Posterior vena cava (tissue), 2 donors: Measurements from ENCODE around the gene SUPT5H. TPM values are rescaled to one million over a fixed set of nuclear protein-coding genes. Genes with fewer than 3 reads are reported as not detected.
A peak's percentile ranks its signal among the peaks of the same experiment; 100 is the strongest.

Experiments
- DNase-seq: peaks from one replicate; pipeline ENCODE4 v3.0.0-alpha.2; 2020; ENCODE audit warnings: low spot score
- intact Hi-C, 2 donors: fragments of 100-400 bp; cut with DNase I; formaldehyde crosslinking; loops; one replicate each; pipeline versions ENCODE4 v1.14.1 to v1.14.2; 2022 to 2023
- total RNA-seq, 2 donors: library from RNA; stranded (reverse); fragmentation: NEBNext Ultra II Directional; extraction: Animal tissue kit (Norgen Biotek cat#: 25700); gene quantifications; one replicate each; pipeline ENCODE4 v1.2.1, GENCODE V29; 2021
- donor health status: DM: yes; HTN: yes; CAD: no.
- donor health status: DM: yes; HTN: yes; CAD: no.

The SUPT5H gene
- total RNA-seq, 2 donors from 2014 or later = 67.0 to 74.9 TPM

DNA sequence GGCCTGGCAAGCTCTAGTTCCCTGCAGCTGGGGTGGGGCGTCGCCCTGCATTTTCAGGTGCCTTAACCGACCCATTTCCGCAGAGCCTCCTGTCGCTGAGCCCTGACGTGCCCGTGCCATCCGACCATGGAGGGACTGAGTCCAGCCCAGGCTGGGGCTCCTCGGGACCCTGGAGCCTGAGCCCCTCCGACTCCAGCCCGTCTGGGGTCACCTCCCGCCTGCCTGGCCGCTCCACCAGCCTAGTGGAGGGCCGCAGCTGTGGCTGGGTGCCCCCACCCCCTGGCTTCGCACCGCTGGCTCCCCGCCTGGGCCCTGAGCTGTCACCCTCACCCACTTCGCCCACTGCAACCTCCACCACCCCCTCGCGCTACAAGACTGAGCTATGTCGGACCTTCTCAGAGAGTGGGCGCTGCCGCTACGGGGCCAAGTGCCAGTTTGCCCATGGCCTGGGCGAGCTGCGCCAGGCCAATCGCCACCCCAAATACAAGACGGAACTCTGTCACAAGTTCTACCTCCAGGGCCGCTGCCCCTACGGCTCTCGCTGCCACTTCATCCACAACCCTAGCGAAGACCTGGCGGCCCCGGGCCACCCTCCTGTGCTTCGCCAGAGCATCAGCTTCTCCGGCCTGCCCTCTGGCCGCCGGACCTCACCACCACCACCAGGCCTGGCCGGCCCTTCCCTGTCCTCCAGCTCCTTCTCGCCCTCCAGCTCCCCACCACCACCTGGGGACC is 37.6 kb upstream of the SUPT5H start:
- intact Hi-C loops = no loop called here
- DNase-seq = peak; percentile 92

DNA sequence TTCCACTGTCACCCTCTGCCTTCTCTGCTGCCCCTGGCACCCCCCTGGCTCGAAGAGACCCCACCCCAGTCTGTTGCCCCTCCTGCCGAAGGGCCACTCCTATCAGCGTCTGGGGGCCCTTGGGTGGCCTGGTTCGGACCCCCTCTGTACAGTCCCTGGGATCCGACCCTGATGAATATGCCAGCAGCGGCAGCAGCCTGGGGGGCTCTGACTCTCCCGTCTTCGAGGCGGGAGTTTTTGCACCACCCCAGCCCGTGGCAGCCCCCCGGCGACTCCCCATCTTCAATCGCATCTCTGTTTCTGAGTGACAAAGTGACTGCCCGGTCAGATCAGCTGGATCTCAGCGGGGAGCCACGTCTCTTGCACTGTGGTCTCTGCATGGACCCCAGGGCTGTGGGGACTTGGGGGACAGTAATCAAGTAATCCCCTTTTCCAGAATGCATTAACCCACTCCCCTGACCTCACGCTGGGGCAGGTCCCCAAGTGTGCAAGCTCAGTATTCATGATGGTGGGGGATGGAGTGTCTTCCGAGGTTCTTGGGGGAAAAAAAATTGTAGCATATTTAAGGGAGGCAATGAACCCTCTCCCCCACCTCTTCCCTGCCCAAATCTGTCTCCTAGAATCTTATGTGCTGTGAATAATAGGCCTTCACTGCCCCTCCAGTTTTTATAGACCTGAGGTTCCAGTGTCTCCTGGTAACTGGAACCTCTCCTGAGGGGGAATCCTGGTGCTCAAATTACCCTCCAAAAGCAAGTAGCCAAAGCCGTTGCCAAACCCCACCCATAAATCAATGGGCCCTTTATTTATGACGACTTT is 36.8 kb upstream of the SUPT5H start:
- DNase-seq = no peak
- intact Hi-C loops = no loop called here

DNA sequence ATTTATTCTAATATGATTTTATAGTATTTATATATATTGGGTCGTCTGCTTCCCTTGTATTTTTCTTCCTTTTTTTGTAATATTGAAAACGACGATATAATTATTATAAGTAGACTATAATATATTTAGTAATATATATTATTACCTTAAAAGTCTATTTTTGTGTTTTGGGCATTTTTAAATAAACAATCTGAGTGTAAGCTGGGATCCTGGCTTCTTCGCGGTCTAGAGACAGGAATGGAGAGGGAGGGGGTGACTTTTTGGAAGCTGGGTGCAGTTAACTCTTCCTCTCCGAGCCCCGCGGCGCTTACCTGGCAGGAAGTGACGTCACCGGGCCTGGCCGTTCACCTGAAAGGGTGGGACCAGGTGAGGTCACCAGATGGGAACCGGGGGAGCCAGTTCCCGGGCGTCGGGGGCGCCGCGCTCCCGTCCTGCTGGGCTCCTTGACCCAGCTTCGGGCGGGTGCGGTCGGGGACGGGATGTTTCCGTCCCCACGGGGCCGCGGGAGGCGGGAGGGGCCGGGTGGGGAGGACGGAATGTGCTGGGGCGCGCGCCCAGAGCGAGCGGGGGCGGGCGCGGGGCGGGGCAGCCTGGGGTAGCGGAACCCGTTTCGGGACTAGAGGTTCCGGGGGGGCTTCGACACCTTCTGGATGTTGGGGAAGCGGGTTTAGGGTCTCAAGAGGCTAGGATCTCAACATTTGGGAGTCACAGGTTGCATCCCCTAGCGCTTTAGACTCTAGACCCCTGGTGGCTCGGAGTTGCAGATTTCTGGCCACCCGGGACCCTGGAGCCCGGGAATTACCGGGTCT is 36.0 kb upstream of the SUPT5H start:
- intact Hi-C loops = no loop called here
- peak; percentile 97 for DNase-seq

DNA sequence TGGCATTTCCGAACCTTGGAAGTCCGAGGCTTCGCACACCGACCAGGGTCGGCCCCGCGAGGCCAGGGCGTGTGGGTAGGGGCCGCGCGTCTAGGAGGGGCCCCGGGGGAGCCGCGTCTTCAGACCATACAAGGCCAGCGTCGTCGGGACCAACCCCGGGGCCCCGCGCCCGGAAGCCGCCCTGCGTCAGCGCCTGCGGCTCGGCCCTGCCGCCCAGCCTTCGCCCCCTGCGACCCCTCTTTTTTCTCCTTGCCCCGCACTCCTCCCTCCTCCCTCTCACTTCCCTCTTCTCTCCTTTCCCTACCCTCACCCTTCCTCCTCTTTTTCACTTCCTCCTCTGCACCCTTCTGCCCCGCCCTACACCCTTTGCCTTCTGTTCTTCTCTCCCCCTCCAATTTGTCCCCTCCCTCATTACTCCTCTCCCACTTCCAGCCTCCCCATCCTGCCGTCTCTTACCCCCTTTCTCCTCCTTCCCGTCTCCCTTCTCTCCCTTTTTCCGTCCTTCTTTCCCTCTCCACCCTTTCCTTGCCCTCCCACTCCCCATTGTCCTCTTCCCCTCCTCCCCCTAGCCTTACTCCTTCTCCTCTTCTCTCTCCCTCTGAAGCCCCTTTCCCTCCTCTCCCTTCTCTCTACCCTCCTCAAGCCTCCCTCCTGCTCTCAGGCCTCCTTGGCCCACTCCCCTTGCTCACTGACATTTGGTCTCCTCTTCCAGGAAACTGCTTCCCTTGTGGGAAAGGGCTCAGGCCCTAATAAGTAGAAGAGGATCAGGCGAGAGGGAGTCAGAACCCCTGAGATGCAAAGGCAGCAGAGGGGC is 35.2 kb upstream of the SUPT5H start:
- DNase-seq = peak; percentile 97
- intact Hi-C loops = no loop called here

DNA sequence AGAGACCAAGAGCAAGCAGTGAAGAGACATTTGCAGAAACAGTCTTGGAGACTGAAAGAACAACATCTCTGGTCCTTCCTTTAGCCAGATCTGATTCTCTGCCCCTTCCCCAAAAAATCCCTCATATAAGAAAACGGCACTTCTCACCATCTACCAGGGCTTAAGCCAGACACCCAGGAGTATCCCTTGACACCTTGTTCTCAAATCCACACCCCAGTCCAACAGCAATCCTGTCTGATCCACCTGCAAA is 34.6 kb upstream of the SUPT5H start:
- intact Hi-C loops = no loop called here
- DNase-seq = no peak

DNA sequence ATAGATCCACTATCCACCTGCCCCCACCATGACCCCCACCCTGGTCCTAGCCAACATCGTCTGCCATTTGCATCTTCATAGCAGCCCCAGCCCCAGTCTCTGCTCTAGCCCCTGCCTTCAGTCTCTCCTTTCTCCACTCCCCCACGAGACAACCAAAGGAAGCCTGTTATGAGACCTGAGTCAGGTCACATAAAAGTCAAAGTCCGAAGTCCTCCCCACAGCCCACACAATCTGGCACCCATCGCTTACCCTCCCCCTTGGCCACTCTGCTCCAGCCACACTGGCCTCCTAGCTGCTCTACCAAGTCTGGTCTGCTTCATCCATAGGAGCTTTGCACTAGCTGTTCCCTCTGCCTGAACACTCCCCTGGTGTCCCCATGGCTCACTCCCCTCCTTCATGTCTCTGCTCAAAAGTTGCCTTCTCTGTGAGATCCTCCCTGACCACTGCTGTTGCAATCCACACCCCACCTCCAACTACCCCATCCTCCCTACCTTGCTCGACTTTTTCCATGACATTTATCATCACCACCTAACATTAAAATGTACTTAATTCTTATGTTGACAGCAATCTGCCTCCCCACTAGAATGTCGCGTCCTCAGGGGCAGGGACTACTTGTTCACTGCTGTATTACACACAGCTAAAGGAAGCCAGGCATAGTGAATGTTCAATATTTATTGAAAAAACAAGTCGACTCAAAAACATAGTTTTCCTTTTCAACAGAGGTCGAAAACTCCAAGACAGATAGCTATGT is 34.1 kb upstream of the SUPT5H start:
- intact Hi-C loops = no loop called here

DNA sequence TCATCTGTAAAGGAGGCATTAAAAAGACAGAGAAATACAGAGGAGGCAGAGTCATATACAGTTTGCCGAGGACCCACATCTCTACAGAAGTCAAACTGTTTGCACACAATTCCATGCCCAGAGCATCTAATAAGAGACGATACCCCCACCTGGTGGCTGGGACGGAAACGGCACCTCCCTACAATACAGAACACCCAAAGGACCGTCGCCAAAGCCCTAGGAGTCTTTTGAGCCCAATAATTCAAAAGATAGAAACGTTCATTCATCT is 33.6 kb upstream of the SUPT5H start:
- DNase-seq = peak; percentile 97

More for the DNA sequence above, 34.1 kb upstream of the SUPT5H start:
- peak; percentile 93 for DNase-seq

DNA sequence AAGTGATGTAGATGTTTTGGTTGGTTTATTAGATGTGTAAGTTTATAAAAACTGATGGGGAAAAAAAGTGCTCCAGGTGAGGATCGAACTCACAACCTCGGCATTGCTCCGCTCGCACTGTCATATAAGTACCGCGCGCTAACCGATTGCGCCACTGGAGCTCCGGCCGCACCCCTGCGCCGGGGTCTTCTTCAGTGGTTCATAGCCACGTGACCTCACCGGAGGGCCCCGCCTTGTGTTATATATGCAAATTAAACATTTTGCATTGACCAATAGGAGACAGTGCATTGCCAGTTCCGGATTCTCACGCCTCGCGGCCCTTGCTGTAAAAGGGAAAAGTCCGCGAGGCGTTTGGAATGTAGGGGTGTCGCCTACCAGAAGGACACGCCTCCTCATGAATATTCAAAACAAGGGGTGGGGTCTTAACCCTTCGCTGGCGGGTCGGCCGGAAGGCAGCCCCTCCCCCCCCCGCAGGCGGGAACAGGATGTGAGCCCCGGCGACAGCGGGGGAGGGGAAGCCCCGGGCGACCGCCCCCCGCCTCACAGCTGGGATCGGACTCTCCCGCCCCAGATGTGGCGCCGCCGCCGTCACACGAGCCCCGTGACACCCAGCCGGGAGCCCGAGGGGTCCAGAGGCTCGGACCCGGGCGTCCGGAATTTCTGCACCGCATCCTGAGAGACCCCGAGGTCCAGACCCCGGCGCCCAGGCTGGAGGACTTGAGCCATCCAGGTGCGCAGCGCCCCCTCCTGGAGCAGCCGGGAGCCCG is 33.1 kb upstream of the SUPT5H start, which contains the start of gene PLEKHG2:
Gene PLEKHG2 (plus strand): TSS at position 570 of the 767 bp plus-strand sequence. CDS start 1,418 bp downstream, outside the sequence.
- DNase-seq = peak; percentile 99
- intact Hi-C loops = no loop called here

More for the DNA sequence above, 33.6 kb upstream of the SUPT5H start:
- intact Hi-C loops = no loop called here

DNA sequence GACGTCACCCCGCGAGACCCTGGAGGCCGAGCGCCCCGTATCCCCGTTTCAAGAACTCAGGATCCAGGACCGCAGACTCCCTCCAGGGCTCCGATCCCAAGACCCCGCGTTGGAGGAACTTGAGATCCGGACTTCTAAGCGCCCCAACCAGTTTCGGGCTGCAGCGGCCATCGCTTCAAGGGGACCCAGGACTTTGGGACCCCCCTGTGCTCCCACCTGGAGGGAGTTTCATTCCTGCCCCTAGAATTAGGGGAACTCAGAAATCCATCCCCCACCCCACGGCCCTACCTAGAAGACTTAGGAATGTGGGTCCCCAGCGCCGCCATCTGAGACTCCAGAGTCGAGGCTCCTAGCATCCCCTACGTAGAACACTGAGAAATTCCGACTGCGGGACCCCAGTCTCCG is 32.5 kb upstream of the SUPT5H start:
- intact Hi-C loops = no loop called here
- DNase-seq = no peak

DNA sequence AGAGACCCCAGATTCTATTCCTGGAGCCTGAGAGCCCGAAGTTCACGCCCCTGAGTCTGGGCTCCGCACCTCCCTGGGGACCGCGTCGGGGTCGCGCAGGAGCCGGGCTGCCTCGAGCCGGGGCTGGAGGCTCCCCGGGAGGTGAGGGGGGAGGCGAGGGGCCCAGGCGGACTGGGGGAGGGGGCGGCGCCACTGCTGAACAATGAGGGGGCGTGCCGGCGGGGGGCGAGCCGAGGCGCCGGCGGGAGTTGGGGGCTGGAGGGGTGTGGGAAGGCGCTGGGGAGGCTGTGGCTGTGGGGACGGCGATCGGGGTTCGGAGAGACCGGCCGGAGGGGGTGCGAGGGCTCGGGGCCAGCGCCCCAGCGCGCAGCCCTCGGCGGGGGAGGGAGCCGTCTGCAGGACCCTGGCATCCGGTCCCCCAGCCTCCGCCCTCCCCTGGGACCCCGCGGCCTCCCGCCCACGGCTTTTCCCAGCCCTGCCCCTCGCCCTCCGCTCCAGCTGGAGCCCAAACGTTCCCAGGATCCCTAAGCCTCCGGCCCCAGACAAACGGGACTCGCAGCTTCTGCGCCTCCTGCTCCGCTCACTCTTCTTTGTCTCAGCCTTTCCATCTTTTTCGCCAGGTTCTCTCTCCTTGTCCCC is 32.0 kb upstream of the SUPT5H start:
- intact Hi-C loops = no loop called here

DNA sequence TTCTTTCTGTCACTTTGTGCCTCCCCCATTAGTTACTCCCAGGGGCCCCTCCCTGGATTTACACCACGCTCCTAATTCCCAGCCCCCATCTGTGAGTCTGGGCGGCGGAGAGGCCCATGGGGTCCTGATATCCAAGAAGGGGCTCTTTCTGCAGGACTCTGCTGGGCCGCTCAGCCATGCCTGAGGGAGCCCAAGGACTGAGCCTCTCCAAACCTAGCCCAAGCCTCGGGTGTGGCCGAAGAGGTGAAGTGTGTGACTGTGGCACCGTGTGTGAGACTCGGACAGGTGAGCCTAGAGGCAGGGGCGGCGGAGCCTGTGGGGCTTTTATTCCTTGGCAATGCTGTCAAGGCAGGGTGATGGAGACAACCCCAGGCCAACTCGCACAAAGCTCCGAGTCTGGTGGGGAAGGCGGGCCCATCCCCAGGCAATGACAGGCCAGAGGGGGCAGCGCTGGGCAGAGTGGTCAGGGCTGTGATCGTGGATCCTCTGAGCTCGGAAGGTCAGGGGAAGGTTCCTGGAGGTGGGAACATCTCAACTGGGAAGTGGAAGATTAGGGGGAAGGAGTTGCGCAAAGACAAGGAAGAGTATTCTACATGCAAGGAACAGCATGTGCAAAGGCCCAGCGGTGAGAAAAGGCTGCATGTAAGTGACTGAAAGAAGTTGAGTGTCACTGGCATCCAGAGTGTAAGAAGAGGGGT is 31.3 kb upstream of the SUPT5H start:
- intact Hi-C loops = no loop called here

More for the DNA sequence above, 32.0 kb upstream of the SUPT5H start:
- DNase-seq = peak; percentile 92

DNA sequence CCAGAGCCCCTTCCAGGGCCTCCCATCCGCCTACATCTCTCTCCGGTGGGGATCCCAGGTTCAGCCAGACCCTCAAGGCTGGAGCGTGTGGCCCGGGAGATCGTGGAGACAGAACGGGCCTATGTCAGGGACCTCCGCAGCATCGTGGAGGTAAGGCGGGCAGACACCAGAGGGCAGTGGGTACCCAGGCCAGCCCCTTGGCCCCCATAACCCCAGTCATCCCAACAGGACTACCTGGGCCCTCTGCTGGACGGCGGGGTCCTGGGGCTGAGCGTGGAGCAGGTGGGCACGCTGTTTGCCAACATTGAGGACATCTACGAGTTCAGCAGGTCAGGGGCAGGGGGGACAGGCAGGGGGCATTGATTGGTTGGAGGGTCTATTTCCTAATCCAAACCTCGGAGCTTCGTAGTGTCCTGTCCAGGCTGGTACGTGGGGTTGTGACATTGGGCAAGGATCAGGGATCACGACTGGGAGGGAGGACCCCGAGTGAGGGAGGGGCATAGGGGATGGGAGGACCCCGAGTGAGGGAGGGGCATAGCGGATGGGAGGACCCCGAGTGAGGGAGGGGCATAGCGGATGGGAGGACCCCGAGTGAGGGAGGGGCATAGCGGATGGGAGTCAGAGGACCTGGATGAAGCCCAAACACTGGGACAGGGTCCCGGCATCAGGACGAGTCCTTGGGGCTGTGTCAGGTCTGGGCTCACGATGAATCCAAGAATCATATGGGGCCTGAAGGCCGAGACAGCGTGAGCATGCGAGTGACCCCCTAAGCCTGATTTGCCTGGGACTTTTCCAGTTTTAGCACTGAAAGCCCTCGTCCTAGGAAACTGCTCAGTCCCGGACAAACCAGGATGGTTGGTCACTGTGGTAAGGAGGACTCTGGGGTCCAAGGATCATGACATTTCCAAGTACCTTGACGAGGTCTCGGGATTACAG is 30.0 kb upstream of the SUPT5H start:
- peak; percentile 84 for DNase-seq
- intact Hi-C loops = no loop called here

More for the DNA sequence above, 31.3 kb upstream of the SUPT5H start:
- peak; percentile 89 for DNase-seq

DNA sequence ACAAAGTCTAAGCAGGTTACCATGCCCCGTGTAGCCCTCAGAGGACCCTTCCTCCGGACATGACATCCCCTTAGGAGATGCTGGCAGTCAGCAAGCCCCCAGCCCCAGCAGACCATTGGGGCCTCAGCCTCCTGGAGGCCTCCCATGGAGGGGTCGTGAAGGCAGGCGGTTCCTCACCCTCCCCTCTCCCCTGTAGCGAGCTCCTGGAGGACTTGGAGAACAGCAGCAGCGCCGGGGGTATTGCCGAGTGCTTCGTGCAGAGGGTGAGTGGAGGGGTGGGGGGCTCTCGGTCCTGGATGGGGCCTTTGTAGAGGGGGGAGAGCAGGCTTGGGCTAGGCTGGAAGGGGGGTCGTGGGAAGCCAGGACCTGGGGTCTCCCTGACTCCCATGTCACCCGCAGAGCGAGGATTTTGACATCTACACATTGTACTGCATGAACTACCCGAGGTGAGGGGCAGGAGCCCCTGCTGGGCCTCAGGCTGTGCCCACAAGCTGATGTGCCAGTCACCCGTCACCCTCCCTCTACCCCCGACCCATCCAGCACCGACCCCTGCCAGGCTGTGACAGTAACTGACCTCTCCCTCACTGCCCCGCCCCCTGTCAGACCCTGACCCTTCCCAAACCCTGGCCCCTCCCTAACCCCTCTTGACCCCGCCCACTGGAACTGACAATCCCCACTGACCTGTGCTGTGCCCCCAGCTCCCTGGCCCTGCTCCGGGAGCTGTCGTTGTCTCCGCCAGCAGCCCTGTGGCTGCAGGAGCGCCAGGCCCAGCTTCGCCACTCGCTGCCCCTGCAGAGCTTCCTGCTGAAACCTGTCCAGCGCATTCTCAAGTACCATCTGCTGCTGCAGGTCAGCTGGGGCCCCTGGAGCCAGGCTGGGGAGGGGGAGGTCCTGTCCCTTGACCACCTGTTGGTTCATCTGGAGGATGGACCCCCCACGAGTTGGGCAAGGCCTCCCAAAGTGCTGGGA is 28.9 kb upstream of the SUPT5H start:
- intact Hi-C loops = no loop called here
- DNase-seq = no peak

DNA sequence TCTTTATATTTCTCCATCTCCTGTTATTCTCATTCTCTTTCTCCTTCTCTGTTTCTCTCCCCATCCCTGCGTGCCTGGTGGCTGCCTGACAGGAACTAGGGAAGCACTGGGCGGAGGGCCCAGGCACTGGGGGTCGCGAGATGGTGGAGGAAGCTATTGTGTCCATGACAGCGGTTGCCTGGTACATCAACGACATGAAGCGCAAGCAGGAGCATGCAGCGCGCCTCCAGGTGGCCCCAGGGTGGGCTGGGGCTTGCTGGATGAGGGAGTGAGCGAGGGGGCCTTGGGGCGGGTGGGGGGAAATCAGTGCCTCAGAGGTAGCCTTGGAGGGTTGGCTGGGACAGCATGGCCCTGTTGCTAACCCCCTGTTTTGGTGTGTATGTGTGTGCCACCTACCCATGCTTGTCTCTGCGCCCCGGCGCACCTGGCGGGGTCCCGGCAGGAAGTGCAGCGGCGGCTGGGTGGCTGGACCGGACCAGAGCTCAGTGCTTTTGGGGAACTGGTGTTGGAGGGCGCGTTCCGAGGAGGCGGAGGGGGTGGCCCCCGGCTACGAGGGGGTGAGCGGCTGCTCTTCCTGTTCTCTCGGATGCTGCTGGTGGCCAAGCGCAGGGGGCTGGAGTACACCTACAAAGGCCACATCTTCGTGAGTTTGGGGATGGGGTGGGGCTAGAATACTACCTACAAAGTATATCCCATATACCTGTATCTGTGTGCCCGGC is 27.8 kb upstream of the SUPT5H start:
- DNase-seq = no peak

More for the DNA sequence above, 27.8 kb upstream of the SUPT5H start:
- intact Hi-C loops = no loop called here
